Cardiac septum (tissue), 1 donor: ENCODE data around the gene COL28A1. TPM values are rescaled to one million over a fixed set of nuclear protein-coding genes. Genes with fewer than 3 reads are reported as not detected.

ENCODE experiments used
- DNase-seq: peaks from one replicate; pipeline ENCODE4 v3.0.0-alpha.2; 2020; ENCODE audit warnings: low spot score
- intact Hi-C: fragments of 100-400 bp; cut with DNase I; formaldehyde crosslinking; loops from one replicate; pipeline ENCODE4 v1.14.0; 2022
- total RNA-seq: library from RNA; stranded (reverse); fragmentation: NEBNext Ultra II Directional; extraction: Animal tissue kit (Norgen Biotek cat#: 25700); gene quantifications from one replicate; pipeline ENCODE4 v1.2.1, GENCODE V29; 2021
- donor health status: DM: no; HTN: no; CAD: no.

The COL28A1 gene
- total RNA-seq, 1 donor from 2014 or later, result 0.51 TPM

GRCh38 chr7:7312323-7312722 lies 223.3 kb downstream of the COL28A1 start:
- intact Hi-C loops, result no loop called here
- no peak for DNase-seq

GRCh38 chr7:7311001-7311400 lies 224.7 kb downstream of the COL28A1 start:
- intact Hi-C loops, result no loop called here
- DNase-seq, result no peak

GRCh38 chr7:7309203-7309602 lies 226.5 kb downstream of the COL28A1 start:
- intact Hi-C loops, result no loop called here
- no peak for DNase-seq

Other genes with a start within 250 kb of the COL28A1 start
- gene MIOS, start 31.0 kb upstream of the COL28A1 start, total RNA-seq, result 24.9 TPM
- gene UMAD1, start 104.9 kb upstream of the COL28A1 start, total RNA-seq, result 16.3 TPM
- gene RPA3, start 182.7 kb upstream of the COL28A1 start, total RNA-seq, result 18.4 TPM